NCI-H446 (cell line): ENCODE data around the gene KIAA0408.
A peak's percentile ranks its signal among the peaks of the same experiment; 100 is the strongest.

ENCODE experiments used
- DNase-seq, 2 experiments: peaks; one replicate each; lab custom pipeline; 2025; lab: John Stamatoyannopoulos, UW

Gene KIAA0408

DNA sequence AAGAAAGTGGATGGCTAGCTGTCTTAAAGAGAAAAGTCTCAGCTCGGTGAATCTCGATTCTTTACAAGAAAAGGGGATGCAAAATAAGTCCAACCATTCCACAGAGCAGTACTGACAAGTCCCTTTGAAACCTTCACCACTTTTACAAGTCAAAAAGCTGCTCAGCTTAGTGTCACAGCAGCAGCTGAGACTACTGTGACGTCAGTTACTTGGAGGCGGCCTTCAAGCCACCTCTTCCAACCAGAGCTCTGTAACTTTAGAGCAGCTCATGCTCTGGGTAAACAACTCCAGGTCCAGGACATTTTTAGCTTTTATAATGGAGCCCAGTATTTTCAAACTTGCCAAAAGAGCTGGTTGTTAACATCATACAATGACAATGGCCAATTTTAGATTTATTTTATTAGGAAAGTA, at the start of gene KIAA0408:
Gene KIAA0408, minus strand, starts transcription at position 159 of the 411 bp plus-strand sequence. CDS start 5,408 bp downstream, outside the sequence.
- no peak for DNase-seq

- no peak for DNase-seq
These were observed 47.7 kb upstream of the KIAA0408 start for GRCh38 chr6:127506894-127507293.

- no peak for DNase-seq
These were observed 43.8 kb upstream of the KIAA0408 start for GRCh38 chr6:127503022-127503421.

GRCh38 chr6:127497410-127497809, 38.2 kb upstream of the KIAA0408 start:
- DNase-seq = no peak

GRCh38 chr6:127496471-127496870, 37.3 kb upstream of the KIAA0408 start:
- no peak for DNase-seq

DNA sequence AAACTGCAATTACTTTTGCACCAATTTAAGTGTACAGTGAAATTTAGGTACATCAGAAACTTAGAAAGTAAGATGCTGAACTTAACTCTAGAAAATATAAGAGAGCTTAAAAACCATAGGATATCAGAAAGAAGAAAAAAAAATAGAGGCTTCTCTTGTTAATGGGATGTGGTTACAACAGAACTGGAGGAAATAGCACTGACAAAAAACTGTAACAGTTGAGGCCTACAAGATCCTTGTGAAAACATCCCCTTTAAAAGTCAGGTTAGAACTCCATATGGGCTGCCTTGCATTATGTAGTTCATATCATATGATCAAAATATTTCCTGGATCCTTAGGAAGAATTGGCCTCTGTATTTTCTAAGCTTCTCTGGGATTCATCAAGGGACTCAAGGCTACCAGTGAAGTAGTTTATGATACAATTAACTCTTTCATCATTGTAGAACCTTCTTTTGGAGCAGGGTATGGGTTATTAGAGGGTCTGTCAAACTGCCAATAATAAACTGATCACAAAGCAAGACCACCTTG, 35.1 kb upstream of the KIAA0408 start:
- DNase-seq = no peak

GRCh38 chr6:127489248-127489647, 30.1 kb upstream of the KIAA0408 start:
- no peak for DNase-seq

DNA sequence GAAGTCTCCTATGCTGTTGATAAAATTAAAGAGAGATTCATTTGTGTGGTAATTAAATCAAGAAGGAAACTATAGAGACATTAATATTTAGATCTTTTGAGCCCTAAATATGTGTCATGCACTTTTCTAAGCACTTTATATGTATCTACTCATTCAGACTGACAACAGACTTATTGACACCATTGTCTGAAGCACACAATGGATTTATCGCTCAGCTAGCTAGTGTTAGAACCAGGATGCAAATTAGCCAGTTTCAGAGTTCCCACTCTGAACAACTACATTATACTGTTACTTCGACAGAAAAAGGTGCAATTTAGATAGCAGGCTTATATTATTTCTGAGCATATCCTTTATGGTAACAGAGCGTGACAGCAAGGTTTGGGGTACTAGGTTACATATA, 27.7 kb upstream of the KIAA0408 start:
- DNase-seq = no peak

- DNase-seq = no peak
These were observed 25.1 kb upstream of the KIAA0408 start for GRCh38 chr6:127484212-127484863.

DNA sequence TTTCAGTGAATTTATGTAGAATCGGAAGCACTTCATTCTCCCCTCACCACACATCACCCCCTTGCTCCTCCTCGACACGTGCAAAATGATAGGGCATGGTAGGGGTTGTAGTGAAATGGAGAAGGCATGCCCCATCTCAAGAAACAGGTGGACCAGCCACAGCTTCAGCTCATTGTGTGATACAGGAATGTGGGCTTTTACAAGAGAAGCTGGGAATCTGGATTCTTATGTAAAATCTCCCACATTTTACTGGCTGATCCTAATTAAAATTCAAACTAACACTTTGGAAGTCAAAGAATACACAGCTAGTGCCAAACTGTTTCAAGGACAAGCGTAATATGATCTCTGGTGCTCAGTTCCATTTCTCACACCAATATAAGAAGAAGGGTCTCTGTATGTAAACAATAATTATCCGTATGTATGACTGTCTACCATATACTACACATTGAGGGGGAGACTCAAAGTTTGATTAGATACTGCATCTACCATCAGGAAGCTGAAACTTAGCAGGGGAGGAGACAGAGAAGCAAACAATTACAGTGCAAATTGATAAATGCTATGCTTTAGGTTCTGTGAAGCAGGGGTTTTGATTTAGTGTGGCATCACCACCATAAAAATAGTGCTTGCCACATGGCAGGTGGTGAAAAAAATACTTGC, 24.3 kb upstream of the KIAA0408 start:
- DNase-seq = no peak

GRCh38 chr6:127482325-127482724, 23.1 kb upstream of the KIAA0408 start:
- DNase-seq = no peak

- no peak for DNase-seq
These were observed 22.4 kb upstream of the KIAA0408 start for GRCh38 chr6:127481628-127482027.

- DNase-seq = no peak
These were observed 21.9 kb upstream of the KIAA0408 start for GRCh38 chr6:127481111-127481510.

GRCh38 chr6:127477658-127478057, 18.5 kb upstream of the KIAA0408 start:
- DNase-seq = no peak

DNA sequence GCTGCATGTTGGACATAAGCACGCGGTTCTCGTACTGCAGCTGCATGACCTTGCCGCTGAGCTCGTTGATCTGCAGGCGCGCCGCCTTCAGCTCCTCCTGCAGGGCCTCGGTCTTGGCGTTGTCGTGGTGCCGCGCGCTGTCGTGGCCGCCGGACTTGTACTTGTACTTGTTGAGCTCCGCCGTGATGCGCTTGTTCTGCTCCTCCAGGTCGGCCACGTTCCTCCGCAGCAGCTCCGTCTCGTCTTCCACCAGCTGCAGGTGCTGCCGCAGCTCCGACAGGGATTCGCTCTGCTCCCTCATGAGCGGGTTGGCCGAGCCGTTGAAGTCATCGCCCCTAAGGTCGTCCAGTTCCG, 16.6 kb upstream of the KIAA0408 start:
- no peak for DNase-seq

- DNase-seq = no peak
These were observed 16.1 kb upstream of the KIAA0408 start for GRCh38 chr6:127475135-127475822.

GRCh38 chr6:127471379-127472255, 12.4 kb upstream of the KIAA0408 start:
- DNase-seq = no peak

DNA sequence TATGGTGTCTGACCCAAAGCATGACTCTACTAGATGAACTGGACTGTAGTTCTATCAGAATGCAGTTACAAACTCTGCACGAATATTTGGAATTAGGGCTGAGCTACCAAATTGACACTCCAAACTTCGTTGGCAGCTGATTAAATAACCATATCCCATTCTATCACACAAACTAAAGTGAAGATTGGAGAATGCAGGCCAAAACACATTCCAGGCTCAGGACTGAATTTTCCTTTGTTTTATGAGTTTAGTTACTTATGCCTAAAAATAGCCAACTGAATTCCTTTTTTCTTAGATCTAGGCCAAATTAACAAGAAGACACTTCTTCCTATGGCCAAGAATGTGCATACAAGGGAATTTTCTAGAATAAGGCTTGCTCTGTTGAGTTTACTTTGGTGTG, 9.7 kb upstream of the KIAA0408 start:
- DNase-seq = no peak

GRCh38 chr6:127466416-127466815, 7.2 kb upstream of the KIAA0408 start:
- no peak for DNase-seq

DNA sequence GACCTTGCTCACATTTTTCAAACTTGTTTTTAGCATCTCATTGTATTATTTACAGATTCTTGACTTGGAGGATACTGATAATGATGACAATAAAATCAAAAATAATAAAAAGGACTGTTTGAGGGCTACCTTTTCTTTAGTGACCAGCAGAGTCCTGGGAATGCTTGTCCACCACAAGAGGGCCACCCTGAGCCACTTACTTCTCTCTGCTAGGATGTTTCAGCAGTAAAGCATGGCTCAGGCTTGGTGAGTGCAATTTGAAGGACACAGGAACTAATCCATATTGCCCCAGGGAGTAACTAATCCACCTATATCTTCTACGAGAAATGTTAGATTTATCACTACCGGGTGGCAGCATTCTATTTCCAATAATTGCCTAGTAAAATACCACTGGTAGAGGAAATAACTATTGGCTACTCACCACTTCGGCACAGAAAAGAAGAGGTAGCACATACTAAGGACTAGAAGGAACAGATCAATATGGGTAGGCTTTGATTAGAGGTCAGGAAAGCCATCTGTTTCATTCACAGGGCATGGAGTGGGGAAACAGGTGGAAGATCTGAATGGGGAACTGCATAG, 5.8 kb upstream of the KIAA0408 start:
- DNase-seq = peak in 1 of 2 experiments; percentile 49

- DNase-seq = no peak
These were observed 5.1 kb upstream of the KIAA0408 start for GRCh38 chr6:127464161-127464880.
